Cardiac muscle cell (in vitro differentiated cells and primary cell): Measurements from ENCODE around the gene ADAMTSL5. TPM values are rescaled to one million over a fixed set of nuclear protein-coding genes. Genes with fewer than 3 reads are reported as not detected.

Experiments used
- DNase-seq, 2 donors: peaks; one replicate each; pipeline versions ENCODE4 v3.0.0 to v3.0.0-alpha.2; 2010 to 2017; ENCODE audit warnings: low read depth in 1 of 2, low spot score in 1 of 2
- H3K27ac ChIP-seq: fragments of 200-600 bp; sonication (generic); 2 replicates; pipeline ENCODE4 v1.5.1; 2016
- H3K27me3 ChIP-seq: fragments of 200-600 bp; sonication (generic); 2 replicates; pipeline ENCODE4 v1.6.0; 2016; ENCODE audit warnings: control low read depth
- H3K36me3 ChIP-seq: fragments of 200-600 bp; sonication (generic); 2 replicates; pipeline ENCODE4 v1.5.1; 2016; ENCODE audit warnings: control low read depth
- H3K4me1 ChIP-seq: fragments of 200-600 bp; sonication (generic); 2 replicates; pipeline ENCODE4 v1.8.1; 2017; ENCODE audit warnings: low read depth, mild to moderate bottlenecking, mixed run types
- H3K4me3 ChIP-seq: fragments of 200-600 bp; sonication (generic); 2 replicates; pipeline ENCODE4 v1.5.1; 2016; ENCODE audit warnings: mild to moderate bottlenecking
- H3K9me3 ChIP-seq: fragments of 200-600 bp; sonication (generic); 2 replicates; pipeline ENCODE4 v1.5.1; 2017; ENCODE audit warnings: low read depth, mild to moderate bottlenecking, control low read depth
- CTCF ChIP-seq: IDR thresholded peaks from 2 replicates; pipeline ENCODE4 v1.5.1; 2012; ENCODE audit warnings: low read depth, mild to moderate bottlenecking, low read length
- polyA plus RNA-seq: library from polyadenylated mRNA; unstranded; fragments of >200 nt; fragmentation: Nextera tagmentation; extraction: Ambion mirVana; gene quantifications from 2 replicates; pipeline ENCODE4 v1.2.1, GENCODE V29; 2016
- total RNA-seq: library from RNA; depleted of rRNA; stranded (reverse); fragments of >200 nt; gene quantifications from 2 replicates; pipeline ENCODE4 v1.2.3, GENCODE V29; 2016

The ADAMTSL5 gene
- total and polyA plus RNA-seq, 2 experiments from 2014 or later: 3.9 to 8.6 TPM

DNA sequence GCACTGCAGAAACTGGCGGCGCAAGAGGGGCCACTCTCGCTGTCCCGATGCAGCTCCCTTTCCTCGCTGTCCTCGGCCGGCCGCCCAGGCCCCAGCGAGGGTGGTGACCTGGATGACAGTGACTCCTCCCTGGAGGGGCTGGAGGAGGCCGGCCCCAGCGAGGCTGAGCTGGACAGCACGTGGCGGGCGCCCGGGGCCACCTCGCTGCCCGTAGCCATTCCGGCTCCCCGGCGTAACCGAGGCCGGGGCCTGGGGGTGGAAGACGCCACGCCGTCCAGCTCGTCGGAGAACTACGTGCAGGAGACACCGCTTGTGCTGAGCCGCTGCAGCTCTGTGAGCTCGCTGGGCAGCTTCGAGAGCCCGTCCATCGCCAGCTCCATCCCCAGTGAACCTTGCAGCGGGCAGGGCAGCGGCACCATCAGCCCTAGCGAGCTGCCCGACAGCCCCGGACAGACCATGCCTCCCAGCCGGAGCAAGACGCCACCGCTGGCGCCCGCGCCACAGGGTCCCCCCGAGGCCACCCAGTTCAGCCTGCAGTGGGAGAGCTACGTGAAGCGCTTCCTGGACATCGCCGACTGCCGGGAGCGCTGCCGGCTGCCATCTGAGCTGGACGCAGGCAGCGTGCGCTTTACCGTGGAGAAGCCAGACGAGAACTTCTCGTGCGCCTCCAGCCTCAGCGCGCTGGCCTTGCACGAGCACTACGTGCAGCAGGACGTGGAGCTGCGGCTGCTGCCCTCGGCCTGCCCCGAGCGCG lies 46.2 kb downstream of the ADAMTSL5 start:
- peaks cover 82% of the 10 kb centered on the region for H3K27me3 ChIP-seq
- no peaks in the 10 kb centered on the region for H3K9me3 ChIP-seq
- no peaks in the 10 kb centered on the region for H3K36me3 ChIP-seq
- DNase-seq: peak in 1 of 2 donors; percentile 32
- no peak overlapping the region for H3K4me3 ChIP-seq
- no peak for TF ChIP-seq CTCF
- H3K4me1 ChIP-seq: peaks cover 12% of the 10 kb centered on the region
- no peak overlapping the region for H3K27ac ChIP-seq

- Histone ChIP-seq H3K36me3 (no peaks in the 10 kb centered on the region), H3K9me3 (no peaks in the 10 kb centered on the region), H3K4me3 (no peak overlapping the region), H3K27me3 (peaks cover 76% of the 10 kb centered on the region), H3K27ac (no peak overlapping the region), H3K4me1 (peaks cover 12% of the 10 kb centered on the region)
- no peak for TF ChIP-seq CTCF
- DNase-seq: no peak
These were observed 46.8 kb downstream of the ADAMTSL5 start for GRCh38 chr19:1466018-1466460.

- H3K27ac ChIP-seq: no peak overlapping the region
- TF ChIP-seq CTCF: peak; percentile 55
- H3K36me3 ChIP-seq: no peaks in the 10 kb centered on the region
- peak in 1 of 2 donors; percentile 73 for DNase-seq
- H3K27me3 ChIP-seq: peaks cover 70% of the 10 kb centered on the region
- no peak overlapping the region for H3K4me3 ChIP-seq
- peaks cover 6% of the 10 kb centered on the region for H3K4me1 ChIP-seq
- H3K9me3 ChIP-seq: no peaks in the 10 kb centered on the region
These were observed 47.4 kb downstream of the ADAMTSL5 start for GRCh38 chr19:1465191-1466016.

DNA sequence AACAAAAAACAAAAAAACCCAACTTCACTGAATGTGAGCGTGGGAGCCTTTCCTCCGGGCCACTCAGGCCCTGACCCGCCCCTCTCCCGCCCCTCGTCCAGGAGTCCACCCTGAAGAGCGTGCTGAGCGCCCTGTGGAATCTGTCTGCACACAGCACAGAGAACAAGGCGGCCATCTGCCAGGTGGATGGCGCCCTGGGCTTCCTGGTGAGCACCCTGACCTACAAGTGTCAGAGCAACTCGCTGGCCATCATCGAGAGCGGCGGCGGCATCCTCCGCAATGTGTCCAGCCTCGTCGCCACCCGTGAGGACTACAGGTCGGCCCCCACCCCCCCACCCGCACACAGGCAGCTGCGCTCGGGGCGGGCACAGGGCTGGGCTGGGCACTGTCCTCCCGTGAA lies 51.0 kb downstream of the ADAMTSL5 start:
- Histone ChIP-seq H3K4me3 (no peak overlapping the region), H3K9me3 (no peaks in the 10 kb centered on the region), H3K27me3 (peaks cover 61% of the 10 kb centered on the region), H3K27ac (no peak overlapping the region), H3K4me1 (no peaks in the 10 kb centered on the region), H3K36me3 (no peaks in the 10 kb centered on the region)
- no peak for DNase-seq
- no peak for TF ChIP-seq CTCF

- no peak for DNase-seq
- H3K9me3 ChIP-seq: no peaks in the 10 kb centered on the region
- H3K36me3 ChIP-seq: no peaks in the 10 kb centered on the region
- H3K4me3 ChIP-seq: no peak overlapping the region
- peaks cover 61% of the 10 kb centered on the region for H3K27me3 ChIP-seq
- TF ChIP-seq CTCF: no peak
- no peak overlapping the region for H3K27ac ChIP-seq
- H3K4me1 ChIP-seq: no peaks in the 10 kb centered on the region
These were observed 52.5 kb downstream of the ADAMTSL5 start for GRCh38 chr19:1460033-1460995.
